ENCODE measurements around the gene SUGP2.

GRCh38 chr19:19049406-19049805 is 16.1 kb upstream of the SUGP2 start:
- TF ChIP-seq, protein P1, sequence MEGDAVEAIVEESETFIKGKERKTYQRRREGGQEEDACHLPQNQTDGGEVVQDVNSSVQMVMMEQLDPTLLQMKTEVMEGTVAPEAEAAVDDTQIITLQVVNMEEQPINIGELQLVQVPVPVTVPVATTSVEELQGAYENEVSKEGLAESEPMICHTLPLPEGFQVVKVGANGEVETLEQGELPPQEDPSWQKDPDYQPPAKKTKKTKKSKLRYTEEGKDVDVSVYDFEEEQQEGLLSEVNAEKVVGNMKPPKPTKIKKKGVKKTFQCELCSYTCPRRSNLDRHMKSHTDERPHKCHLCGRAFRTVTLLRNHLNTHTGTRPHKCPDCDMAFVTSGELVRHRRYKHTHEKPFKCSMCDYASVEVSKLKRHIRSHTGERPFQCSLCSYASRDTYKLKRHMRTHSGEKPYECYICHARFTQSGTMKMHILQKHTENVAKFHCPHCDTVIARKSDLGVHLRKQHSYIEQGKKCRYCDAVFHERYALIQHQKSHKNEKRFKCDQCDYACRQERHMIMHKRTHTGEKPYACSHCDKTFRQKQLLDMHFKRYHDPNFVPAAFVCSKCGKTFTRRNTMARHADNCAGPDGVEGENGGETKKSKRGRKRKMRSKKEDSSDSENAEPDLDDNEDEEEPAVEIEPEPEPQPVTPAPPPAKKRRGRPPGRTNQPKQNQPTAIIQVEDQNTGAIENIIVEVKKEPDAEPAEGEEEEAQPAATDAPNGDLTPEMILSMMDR (IDR thresholded peaks at IDR 0.05), result no peak
- no peak for TF ChIP-seq POLR2A (IDR thresholded peaks at IDR 0.05)
- no peak for TF ChIP-seq POLR2AphosphoS5 (IDR thresholded peaks at IDR 0.05)
